GM23248 (cell line): ENCODE results near the gene DGKQ. TPM values are rescaled to one million over a fixed set of nuclear protein-coding genes. Genes with fewer than 3 reads are reported as not detected.

Experiments
- DNase-seq: peaks from one replicate; pipeline ENCODE4 v3.0.0-alpha.2; 2015
- H2AFZ ChIP-seq: fragments of 200-600 bp; sonication (generic); 2 replicates; pipeline ENCODE4 v1.6.1; 2016; ENCODE audit warnings: antibody characterized with exemption
- H3F3A ChIP-seq: fragments of 200-600 bp; sonication (generic); 2 replicates; pipeline ENCODE4 v1.6.1; 2016; ENCODE audit warnings: mild to moderate bottlenecking, antibody characterized with exemption, mixed run types; ENCODE audit not compliant: insufficient read depth
- H3K27ac ChIP-seq: fragments of 200-600 bp; sonication (generic); 2 replicates; pipeline ENCODE4 v1.5.1; 2016; ENCODE audit warnings: mild to moderate bottlenecking
- H3K27me3 ChIP-seq: fragments of 200-600 bp; sonication (generic); replicated peaks from 2 replicates; pipeline ENCODE4 v1.6.1; 2016; ENCODE audit warnings: mild to moderate bottlenecking; ENCODE audit not compliant: insufficient read depth
- H3K36me3 ChIP-seq: fragments of 200-600 bp; sonication (generic); 2 replicates; pipeline ENCODE4 v1.6.1; 2016; ENCODE audit warnings: low read depth, mild to moderate bottlenecking
- H3K4me1 ChIP-seq: fragments of 200-600 bp; sonication (generic); 2 replicates; pipeline ENCODE4 v1.6.1; 2016; ENCODE audit warnings: mild to moderate bottlenecking; ENCODE audit not compliant: insufficient read depth
- H3K4me2 ChIP-seq: fragments of 200-600 bp; sonication (generic); one replicate; pipeline ENCODE4 v1.6.1; 2016; ENCODE audit warnings: mild to moderate bottlenecking; ENCODE audit not compliant: unreplicated experiment
- H3K4me3 ChIP-seq: fragments of 200-600 bp; sonication (generic); 2 replicates; pipeline ENCODE4 v1.5.1; 2016; ENCODE audit warnings: mild to moderate bottlenecking
- H3K79me2 ChIP-seq: fragments of 200-600 bp; sonication (generic); 2 replicates; pipeline ENCODE4 v1.6.1; 2016; ENCODE audit warnings: mild to moderate bottlenecking; ENCODE audit not compliant: insufficient read depth
- H3K9ac ChIP-seq: fragments of 200-600 bp; sonication (generic); 2 replicates; pipeline ENCODE4 v1.6.1; 2016; ENCODE audit warnings: mild to moderate bottlenecking
- H3K9me2 ChIP-seq: fragments of 200-600 bp; sonication (generic); 2 replicates; pipeline ENCODE4 v1.6.1; 2016; ENCODE audit warnings: mixed run types, mild to moderate bottlenecking, moderate library complexity; ENCODE audit not compliant: insufficient read depth
- H3K9me3 ChIP-seq: fragments of 200-600 bp; sonication (generic); one replicate; pipeline ENCODE4 v1.6.1; 2017; ENCODE audit warnings: low read depth
- H4K20me1 ChIP-seq: fragments of 200-600 bp; sonication (generic); 2 replicates; pipeline ENCODE4 v1.6.0; 2016; ENCODE audit not compliant: insufficient read depth
- EZH2 ChIP-seq: fragments of 200-600 bp; sonication (generic); IDR thresholded peaks from 2 replicates; pipeline ENCODE4 v1.6.1; 2018; ENCODE audit warnings: antibody characterized with exemption, mild to moderate bottlenecking; ENCODE audit not compliant: insufficient read depth, poor library complexity, severe bottlenecking
- EZH2phosphoT487 ChIP-seq: fragments of 200-600 bp; sonication (generic); IDR thresholded peaks from 2 replicates; pipeline ENCODE4 v1.6.1; 2018; ENCODE audit warnings: antibody characterized with exemption, moderate library complexity, mild to moderate bottlenecking, low read depth; ENCODE audit not compliant: insufficient read depth
- WGBS, 2 experiments: methylation state at CpG; one replicate each; pipeline ENCODE4 v1.1.6; 2015 to 2017; ENCODE audit warnings: low lambda C conversion rate in 2 of 2, low coverage in 1 of 2; ENCODE audit errors: missing lambda C conversion rate in 2 of 2; 5-methylcytosine and 5-hydroxymethylcytosine counted together
- in situ Hi-C: fragments of 300-500 bp; cut with MboI; formaldehyde crosslinking; loops from 2 replicates; pipeline ENCODE4 v1.15.0; 2020
- polyA plus RNA-seq: library from polyadenylated mRNA; unstranded; fragments of >200 nt; fragmentation: Nextera tagmentation; extraction: Ambion mirVana; gene quantifications from 2 replicates; pipeline ENCODE4 v1.2.1, GENCODE V29; 2016
- total RNA-seq: library from RNA; depleted of rRNA; stranded (reverse); fragments of >200 nt; shearing (Covaris generic); gene quantifications from 2 replicates; pipeline ENCODE4 v1.2.3, GENCODE V29; 2014

The DGKQ gene
- total and polyA plus RNA-seq, 2 experiments from 2014 or later, result 1.9 to 18.2 TPM

DNA sequence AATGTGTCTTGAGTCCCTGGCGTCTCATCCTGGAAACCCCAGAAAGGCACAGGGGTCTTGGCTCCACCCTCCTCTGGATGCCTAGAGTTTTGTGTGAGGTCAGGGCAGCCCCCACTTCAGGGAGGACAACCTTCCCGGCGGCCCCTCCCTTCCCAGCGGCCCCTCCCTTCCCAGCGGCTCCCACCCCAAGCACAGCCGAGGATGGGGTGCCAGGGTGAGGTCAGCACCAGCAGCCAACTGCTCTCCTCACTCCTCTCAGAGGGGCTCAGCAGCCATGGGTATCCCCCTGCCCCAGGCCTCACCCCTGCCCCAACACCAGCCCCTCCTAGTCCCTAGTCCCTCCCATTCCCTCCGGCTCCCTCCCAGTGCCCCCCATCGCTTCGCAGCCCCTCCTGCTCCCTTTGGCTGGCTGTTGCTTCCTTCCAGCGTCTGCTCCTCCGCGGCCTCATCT lies 17.4 kb downstream of the DGKQ start:
- 73 to 88% methylated on average over 5 to 12 of the region's 12 CpGs for WGBS, 2 experiments
- in situ Hi-C loops, result no loop called here

DNA sequence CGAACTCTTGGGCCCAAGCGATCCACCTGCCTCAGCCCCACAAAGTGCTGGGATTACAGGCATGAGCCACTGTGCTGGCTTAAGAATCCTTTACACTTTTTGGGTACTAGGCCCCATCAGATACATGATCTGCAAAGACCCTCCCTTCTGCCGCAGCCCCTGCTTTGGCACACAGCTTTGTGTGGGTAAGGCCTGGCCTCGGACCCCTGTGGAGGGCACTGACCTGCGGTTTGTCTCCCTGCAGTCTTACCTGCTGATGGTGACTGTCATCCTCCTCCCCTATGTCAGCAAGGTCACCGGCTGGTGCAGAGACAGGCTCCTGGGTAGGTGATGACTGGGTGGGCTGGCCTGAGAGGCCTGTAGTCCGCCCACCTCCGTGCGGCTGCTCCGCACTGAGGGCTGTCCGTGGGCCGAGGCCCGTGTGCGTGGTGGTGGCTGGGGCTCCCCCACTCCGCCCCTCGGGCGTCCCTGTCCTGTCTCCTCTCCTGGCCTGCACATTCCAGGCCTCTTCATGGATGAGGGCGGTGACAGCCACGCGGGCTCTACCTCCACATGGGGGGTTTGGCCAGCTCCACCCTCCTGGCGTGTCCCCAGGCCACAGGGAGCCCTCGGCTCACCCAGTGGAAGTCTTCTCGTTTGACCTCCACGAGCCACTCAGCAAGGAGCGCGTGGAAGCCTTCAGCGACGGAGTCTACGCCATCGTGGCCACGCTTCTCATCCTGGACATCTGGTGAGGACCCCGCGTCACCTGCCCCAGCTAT lies 18.0 kb downstream of the DGKQ start:
- Histone ChIP-seq H3K9me3 (no peaks in the 10 kb centered on the region), H3K36me3 (no peaks in the 10 kb centered on the region), H3K79me2 (no peaks in the 10 kb centered on the region)

More for the DNA sequence above, 17.4 kb downstream of the DGKQ start:
- H3F3A ChIP-seq, result no peaks in the 10 kb centered on the region; the same call in 1 of the 2 replicates
- TF ChIP-seq EZH2phosphoT487, result no peak
- no peak for TF ChIP-seq EZH2
- no peaks in the 10 kb centered on the region for H3K27me3 ChIP-seq
- no peak overlapping the region for H3K4me2 ChIP-seq
- H3K27ac ChIP-seq, result no peak overlapping the region
- no peaks in the 10 kb centered on the region for H3K9me2 ChIP-seq
- no peak overlapping the region for H3K4me3 ChIP-seq
- no peaks in the 10 kb centered on the region for H3K4me1 ChIP-seq
- no peaks in the 10 kb centered on the region for H4K20me1 ChIP-seq
- no peak overlapping the region for H2AFZ ChIP-seq
- DNase-seq, result no peak
- no peaks in the 10 kb centered on the region for H3K9me3 ChIP-seq
- H3K36me3 ChIP-seq, result no peaks in the 10 kb centered on the region
- H3K9ac ChIP-seq, result no peak overlapping the region
- no peaks in the 10 kb centered on the region for H3K79me2 ChIP-seq

DNA sequence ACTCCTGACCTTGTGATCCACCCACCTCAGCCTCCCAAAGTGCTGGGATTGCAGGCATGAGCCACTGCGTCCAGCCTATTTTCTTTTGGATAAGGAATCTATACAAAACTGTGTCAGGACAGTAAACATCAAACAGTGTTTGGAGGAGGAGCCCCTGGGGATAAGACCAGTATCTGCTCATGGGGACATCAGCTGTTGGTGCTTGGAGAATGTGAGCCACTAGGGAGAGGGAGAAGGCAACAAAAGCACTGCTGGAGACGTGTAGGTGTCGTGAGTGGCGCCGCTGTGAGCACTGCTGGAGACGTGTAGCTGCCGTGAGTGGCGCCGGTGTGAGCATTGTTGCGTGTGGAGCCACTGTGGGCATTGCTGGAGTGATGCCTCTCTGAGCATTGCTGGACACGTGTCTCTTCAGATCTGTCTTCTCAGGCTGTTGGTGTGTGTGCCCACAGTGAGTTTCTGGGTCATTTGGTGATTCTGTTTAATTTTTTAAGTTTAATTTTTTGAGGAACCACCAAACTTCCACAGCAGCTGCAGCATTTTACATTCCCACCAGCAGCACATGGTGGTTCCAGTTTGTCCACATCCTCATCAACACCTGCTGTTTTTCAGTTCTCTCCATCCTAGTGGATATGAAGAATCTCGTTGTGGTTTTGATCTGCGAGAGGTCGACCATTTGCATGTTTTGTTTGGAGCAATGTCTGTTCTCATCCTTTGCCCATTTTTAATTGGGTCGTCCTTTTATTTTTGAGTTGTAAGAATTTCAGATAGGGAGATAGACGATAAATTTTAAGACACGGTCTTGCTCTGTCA lies 19.0 kb downstream of the DGKQ start:
- Histone ChIP-seq H3K4me1 (no peaks in the 10 kb centered on the region), H3K27me3 (no peaks in the 10 kb centered on the region), H3K4me2 (no peak overlapping the region), H3K9me3 (no peaks in the 10 kb centered on the region), H2AFZ (no peak overlapping the region), H3K9me2 (no peaks in the 10 kb centered on the region), H3K27ac (no peak overlapping the region), H3K4me3 (no peak overlapping the region), H3K9ac (no peak overlapping the region), H3K79me2 (no peaks in the 10 kb centered on the region), H3F3A (no peaks in the 10 kb centered on the region; the same call in 1 of the 2 replicates), H4K20me1 (no peaks in the 10 kb centered on the region), H3K36me3 (no peaks in the 10 kb centered on the region)
- TF ChIP-seq EZH2, result no peak
- no peak for TF ChIP-seq EZH2phosphoT487
- DNase-seq, result no peak
- in situ Hi-C loops, result no loop called here
- WGBS, 2 experiments, result 90 to 91% methylated on average over 17 of the region's 17 CpGs

More for the DNA sequence above, 18.0 kb downstream of the DGKQ start:
- Histone ChIP-seq H3K4me1 (no peaks in the 10 kb centered on the region), H3K27ac (no peak overlapping the region), H3K4me3 (no peak overlapping the region), H4K20me1 (no peaks in the 10 kb centered on the region), H3K9ac (no peak overlapping the region), H3K9me2 (no peaks in the 10 kb centered on the region), H2AFZ (no peak overlapping the region), H3F3A (no peaks in the 10 kb centered on the region; the same call in 1 of the 2 replicates), H3K4me2 (no peak overlapping the region), H3K27me3 (no peaks in the 10 kb centered on the region)
- TF ChIP-seq EZH2, result no peak
- TF ChIP-seq EZH2phosphoT487, result no peak
- in situ Hi-C loops, result no loop called here
- WGBS, 2 experiments, result 93 to 94% methylated on average over 28 to 33 of the region's 33 CpGs
- DNase-seq, result no peak

DNA sequence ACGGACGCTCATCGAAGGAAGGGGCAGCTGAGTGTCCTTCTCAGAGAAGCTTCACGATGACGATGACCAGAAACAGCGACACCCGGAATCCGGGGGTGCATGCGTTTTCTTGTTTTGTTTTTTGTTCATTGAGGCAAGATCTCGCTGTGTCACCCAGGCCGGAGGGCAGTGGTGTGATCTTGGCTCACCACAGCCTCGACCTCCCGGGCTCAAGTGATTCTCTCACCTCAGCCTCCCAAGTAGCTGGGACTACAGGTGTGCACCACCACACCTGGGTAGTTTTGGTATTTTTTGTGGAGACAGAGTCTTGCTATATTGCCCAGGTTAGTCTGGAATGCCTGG lies 19.8 kb downstream of the DGKQ start:
- no peaks in the 10 kb centered on the region for H3K36me3 ChIP-seq
- H3K27me3 ChIP-seq, result no peaks in the 10 kb centered on the region
- WGBS, 2 experiments, result 94 to 97% methylated on average over 13 of the region's 13 CpGs
- no peaks in the 10 kb centered on the region for H3K9me3 ChIP-seq
- in situ Hi-C loops, result no loop called here
- no peak overlapping the region for H2AFZ ChIP-seq
- no peak overlapping the region for H3K4me3 ChIP-seq
- no peaks in the 10 kb centered on the region for H4K20me1 ChIP-seq
- no peaks in the 10 kb centered on the region for H3K4me1 ChIP-seq
- H3K9ac ChIP-seq, result no peak overlapping the region
- no peak overlapping the region for H3K27ac ChIP-seq
- H3K79me2 ChIP-seq, result no peaks in the 10 kb centered on the region
- DNase-seq, result no peak
- H3K4me2 ChIP-seq, result no peak overlapping the region
- no peaks in the 10 kb centered on the region; the same call in 1 of the 2 replicates for H3F3A ChIP-seq
- H3K9me2 ChIP-seq, result no peaks in the 10 kb centered on the region
- no peak for TF ChIP-seq EZH2
- TF ChIP-seq EZH2phosphoT487, result no peak
